ENCODE measurements around the gene POLR2E. TPM values are rescaled to one million over a fixed set of nuclear protein-coding genes. Genes with fewer than 3 reads are reported as not detected.

Gene POLR2E
- total and polyA plus RNA-seq, 2 of the 13 experiments (the other 11 are each of a cell fraction or from before 2014, with no cell fraction given), result 140 to 272 TPM

GRCh38 chr19:1113030-1113985, 18.1 kb upstream of the POLR2E start (continued):
- TF ChIP-seq ZNF639 (CRISPR knock-in tag; conservative IDR thresholded peaks at IDR 0.05), result 0 out of 2 replicates have a peak, but pooled peaks have one; percentile 64
- peak; percentile 82 for TF ChIP-seq DMAP1 (CRISPR knock-in tag; IDR thresholded peaks at IDR 0.05)
- TF ChIP-seq ZNF703 (CRISPR knock-in tag; IDR thresholded peaks at IDR 0.05; ENCODE audit: borderline replicate concordance), result no peak
- no peak for TF ChIP-seq ZNF382 (CRISPR knock-in tag; IDR thresholded peaks at IDR 0.05; ENCODE audit: borderline replicate concordance)
- TF ChIP-seq YEATS4 (CRISPR knock-in tag; IDR thresholded peaks at IDR 0.05; ENCODE audit: borderline replicate concordance), result peak; percentile 84; the same call in 1 of the 2 replicates
- TF ChIP-seq ZFP36L2 (CRISPR knock-in tag; IDR thresholded peaks at IDR 0.05), result no peak
- no peak for TF ChIP-seq ARNTL (CRISPR knock-in tag; IDR thresholded peaks at IDR 0.05)
- TF ChIP-seq MATR3 (CRISPR knock-in tag; IDR thresholded peaks at IDR 0.05), result no peak
- TF ChIP-seq YY1 (IDR thresholded peaks at IDR 0.05; ENCODE audit: insufficient read depth, insufficient replicate concordance, low read depth, low read length), result peak; percentile 77
- TF ChIP-seq ZSCAN9 (CRISPR knock-in tag; IDR thresholded peaks at IDR 0.05; ENCODE audit: borderline replicate concordance), result peak; percentile 51; the same call in 1 of the 2 replicates
- TF ChIP-seq ZNF644 (CRISPR knock-in tag; IDR thresholded peaks at IDR 0.05; ENCODE audit: low read depth), result no peak
- no peak for TF ChIP-seq MTF2 (CRISPR knock-in tag; IDR thresholded peaks at IDR 0.05; ENCODE audit: borderline replicate concordance)
- peak; percentile 51; the same call in 1 of the 2 replicates for TF ChIP-seq THAP9 (CRISPR knock-in tag; IDR thresholded peaks at IDR 0.05; ENCODE audit: borderline replicate concordance)
- TF ChIP-seq ZSCAN21 (CRISPR knock-in tag; IDR thresholded peaks at IDR 0.05; ENCODE audit: borderline replicate concordance), result 0 out of 2 replicates have a peak, but pooled peaks have one; percentile 0
- 0 out of 2 replicates have a peak, but pooled peaks have one; percentile 36 for TF ChIP-seq SMAD3 (CRISPR knock-in tag; IDR thresholded peaks at IDR 0.05)
- TF ChIP-seq ZNF296 (CRISPR knock-in tag; conservative IDR thresholded peaks at IDR 0.05), result 0 out of 2 replicates have a peak, but pooled peaks have one; percentile 9
- no peak for TF ChIP-seq ATF4 (CRISPR knock-in tag; IDR thresholded peaks at IDR 0.05)
- peak; percentile 92 for TF ChIP-seq MAZ (IDR thresholded peaks at IDR 0.05; ENCODE audit: borderline replicate concordance, low read depth, low read length)
- TF ChIP-seq MAZ (CRISPR knock-in tag; IDR thresholded peaks at IDR 0.05; ENCODE audit: low read depth), result peak; percentile 98
